ENCODE results near the gene EBF3.

DNA sequence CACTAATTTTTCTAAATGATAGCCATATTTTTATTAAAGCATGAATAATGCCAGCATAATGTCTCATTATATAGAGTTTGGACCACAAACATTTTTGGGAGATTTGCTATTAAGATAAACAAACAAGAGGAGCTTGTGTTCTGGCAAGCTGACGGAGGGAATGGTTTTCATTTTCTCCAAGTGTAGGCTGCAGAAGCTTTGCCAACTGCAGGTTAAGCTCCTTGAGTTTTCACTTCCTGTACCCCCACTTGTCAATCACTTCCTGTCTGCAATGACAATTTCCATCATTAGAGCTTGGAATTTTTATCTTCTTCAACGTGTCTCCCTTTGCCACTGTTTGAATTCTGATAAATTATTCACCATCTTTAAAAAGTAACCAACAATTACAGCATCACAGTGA lies 13.4 kb downstream of the EBF3 start:
- TF ChIP-seq CTCF (IDR thresholded peaks at IDR 0.05) = no peak
- TF ChIP-seq POLR2A (IDR thresholded peaks at IDR 0.05) = no peak
- TF ChIP-seq EP300 (IDR thresholded peaks at IDR 0.05) = no peak
- no peak for TF ChIP-seq POLR2AphosphoS5 (IDR thresholded peaks at IDR 0.05)

Measured in sigmoid colon (tissue), 4 donors.